Measurements from ENCODE around the gene GRK5.

GRK5 gene

DNA sequence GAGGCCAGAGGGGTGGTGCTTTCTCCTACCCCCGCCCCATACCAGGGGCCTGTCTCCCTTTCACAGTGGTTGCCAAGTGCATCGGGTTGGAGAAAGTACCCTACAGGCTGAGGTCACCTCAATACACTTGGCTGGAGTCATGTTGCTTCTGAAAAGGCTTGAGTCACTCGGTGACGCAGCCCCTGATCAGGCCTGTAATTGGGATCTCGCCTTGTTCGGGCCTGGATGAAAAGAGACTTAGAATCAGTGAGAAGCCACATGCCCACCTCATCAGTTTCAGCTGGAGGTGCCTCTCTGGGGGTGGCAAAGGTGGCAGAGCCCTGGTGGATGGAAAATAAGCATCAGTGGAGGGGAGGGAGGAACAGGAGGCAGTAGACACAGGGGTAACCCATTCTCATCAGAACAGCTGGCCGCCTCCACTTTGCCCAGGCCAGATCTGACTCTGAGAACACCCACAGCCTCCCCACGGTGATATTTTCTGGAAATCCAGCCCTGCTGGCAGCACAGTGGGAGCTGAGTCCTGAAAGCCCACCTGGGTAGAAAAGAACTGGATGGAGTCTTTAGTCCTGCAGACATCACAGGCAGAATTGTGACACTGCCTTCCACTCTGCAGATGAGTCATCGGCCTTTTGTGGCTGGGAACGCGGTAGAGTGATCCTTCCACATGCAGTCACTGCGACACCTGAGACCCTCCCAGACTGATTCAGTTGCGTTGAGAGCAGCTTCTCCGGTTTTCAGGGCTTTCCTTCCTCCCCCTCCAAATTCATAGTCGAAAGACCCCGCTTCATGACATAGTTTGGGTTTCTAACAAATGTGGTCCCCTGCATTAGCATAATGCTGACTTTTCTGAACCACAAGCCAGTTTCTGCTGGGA, 108.0 kb downstream of the GRK5 start:
- Histone ChIP-seq H3K27me3 (replicated peaks; ENCODE audit: insufficient read depth, low read length) (no peaks in the 10 kb centered on the region), H3K9me3 (replicated peaks; ENCODE audit: insufficient read depth, low read length) (no peaks in the 10 kb centered on the region), H3K9me2 (replicated peaks; ENCODE audit: insufficient read depth, low read length) (no peaks in the 10 kb centered on the region), H2AFZ (ENCODE audit: low read length) (no peak overlapping the region), H3K9ac (ENCODE audit: low read length) (no peak overlapping the region), H3K36me3 (replicated peaks; ENCODE audit: insufficient read depth, low read length) (peaks cover 3% of the 10 kb centered on the region; the same call in 1 of the 2 replicates), H3F3A (ENCODE audit: insufficient read depth, low read length) (0 out of 2 replicates have a peak, but pooled peaks cover 8% of the 10 kb centered on the region), H3K4me3 (ENCODE audit: low read length) (no peak overlapping the region), H3K4me2 (ENCODE audit: low read depth, low read length) (no peak overlapping the region), H3K4me1 (ENCODE audit: low read length) (peaks cover 22% of the 10 kb centered on the region), H3K27ac (ENCODE audit: low read length) (no peak overlapping the region), H3K79me2 (ENCODE audit: low read length) (peaks cover 100% of the 10 kb centered on the region), H4K20me1 (ENCODE audit: insufficient read depth, low read length) (peaks cover 53% of the 10 kb centered on the region)
- no peak for DNase-seq
- TF ChIP-seq, protein P1, sequence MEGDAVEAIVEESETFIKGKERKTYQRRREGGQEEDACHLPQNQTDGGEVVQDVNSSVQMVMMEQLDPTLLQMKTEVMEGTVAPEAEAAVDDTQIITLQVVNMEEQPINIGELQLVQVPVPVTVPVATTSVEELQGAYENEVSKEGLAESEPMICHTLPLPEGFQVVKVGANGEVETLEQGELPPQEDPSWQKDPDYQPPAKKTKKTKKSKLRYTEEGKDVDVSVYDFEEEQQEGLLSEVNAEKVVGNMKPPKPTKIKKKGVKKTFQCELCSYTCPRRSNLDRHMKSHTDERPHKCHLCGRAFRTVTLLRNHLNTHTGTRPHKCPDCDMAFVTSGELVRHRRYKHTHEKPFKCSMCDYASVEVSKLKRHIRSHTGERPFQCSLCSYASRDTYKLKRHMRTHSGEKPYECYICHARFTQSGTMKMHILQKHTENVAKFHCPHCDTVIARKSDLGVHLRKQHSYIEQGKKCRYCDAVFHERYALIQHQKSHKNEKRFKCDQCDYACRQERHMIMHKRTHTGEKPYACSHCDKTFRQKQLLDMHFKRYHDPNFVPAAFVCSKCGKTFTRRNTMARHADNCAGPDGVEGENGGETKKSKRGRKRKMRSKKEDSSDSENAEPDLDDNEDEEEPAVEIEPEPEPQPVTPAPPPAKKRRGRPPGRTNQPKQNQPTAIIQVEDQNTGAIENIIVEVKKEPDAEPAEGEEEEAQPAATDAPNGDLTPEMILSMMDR (IDR thresholded peaks at IDR 0.05; ENCODE audit: low read length) = no peak
- TF ChIP-seq EZH2 (optimal IDR thresholded peaks at IDR 0.05; ENCODE audit: low read depth, low read length) (no peak), EZH2phosphoT487 (IDR thresholded peaks at IDR 0.05; ENCODE audit: low read length) (no peak)

DNA sequence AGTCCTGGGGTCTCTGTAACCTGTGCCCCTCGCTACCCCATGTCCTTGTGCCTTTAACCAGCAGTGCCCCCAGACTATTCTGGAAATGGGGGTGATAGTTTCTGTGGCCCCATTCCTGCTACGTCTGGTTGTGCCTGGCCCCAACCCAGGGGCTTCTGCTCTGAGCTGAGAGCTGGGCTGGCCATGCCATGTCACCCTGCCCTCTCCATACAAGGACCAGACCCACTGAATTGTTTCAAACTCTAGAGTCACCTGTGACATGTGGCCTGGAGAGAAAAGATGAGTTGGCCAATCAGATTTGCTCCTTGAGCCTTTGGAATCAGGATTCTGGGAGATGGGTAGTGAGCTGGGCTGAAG, 108.6 kb downstream of the GRK5 start:
- no peak overlapping the region for H3K4me2 ChIP-seq (ENCODE audit: low read depth, low read length)
- DNase-seq = no peak
- peaks cover 57% of the 10 kb centered on the region for H4K20me1 ChIP-seq (ENCODE audit: insufficient read depth, low read length)
- H3K4me3 ChIP-seq (ENCODE audit: low read length) = no peak overlapping the region
- H3K9me3 ChIP-seq (replicated peaks; ENCODE audit: insufficient read depth, low read length) = no peaks in the 10 kb centered on the region
- H3K27me3 ChIP-seq (replicated peaks; ENCODE audit: insufficient read depth, low read length) = no peaks in the 10 kb centered on the region
- no peak overlapping the region for H2AFZ ChIP-seq (ENCODE audit: low read length)
- peaks cover 100% of the 10 kb centered on the region for H3K79me2 ChIP-seq (ENCODE audit: low read length)
- peaks cover 3% of the 10 kb centered on the region; the same call in 1 of the 2 replicates for H3K36me3 ChIP-seq (replicated peaks; ENCODE audit: insufficient read depth, low read length)
- TF ChIP-seq, protein P1 (IDR thresholded peaks at IDR 0.05; ENCODE audit: low read length) = no peak
- TF ChIP-seq EZH2 (optimal IDR thresholded peaks at IDR 0.05; ENCODE audit: low read depth, low read length) = no peak
- no peak for TF ChIP-seq EZH2phosphoT487 (IDR thresholded peaks at IDR 0.05; ENCODE audit: low read length)
- H3K9ac ChIP-seq (ENCODE audit: low read length) = no peak overlapping the region
- H3K4me1 ChIP-seq (ENCODE audit: low read length) = peaks cover 22% of the 10 kb centered on the region
- H3K27ac ChIP-seq (ENCODE audit: low read length) = no peak overlapping the region
- no peaks in the 10 kb centered on the region for H3K9me2 ChIP-seq (replicated peaks; ENCODE audit: insufficient read depth, low read length)
- H3F3A ChIP-seq (ENCODE audit: insufficient read depth, low read length) = 0 out of 2 replicates have a peak, but pooled peaks cover 8% of the 10 kb centered on the region

DNA sequence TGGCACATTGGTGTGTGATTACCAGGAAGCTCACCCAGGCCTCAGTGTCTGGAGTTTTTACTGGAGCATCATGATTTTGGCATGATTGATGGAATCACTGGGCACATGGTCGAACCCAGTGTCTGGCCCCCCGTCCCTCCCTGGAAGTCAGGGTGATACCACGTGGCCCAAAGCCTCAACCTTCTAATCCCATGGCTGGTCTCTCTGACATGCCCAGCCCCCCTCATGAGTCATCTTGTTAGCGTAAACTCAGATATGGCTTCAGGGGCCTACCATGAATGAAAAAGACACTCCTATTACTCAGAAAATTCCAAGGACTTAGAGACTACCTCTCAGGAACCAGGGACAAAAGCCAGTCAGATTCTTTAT, 109.3 kb downstream of the GRK5 start:
- Histone ChIP-seq H3K27me3 (replicated peaks; ENCODE audit: insufficient read depth, low read length) (no peaks in the 10 kb centered on the region), H3K4me2 (ENCODE audit: low read depth, low read length) (no peak overlapping the region), H3K4me3 (ENCODE audit: low read length) (no peak overlapping the region), H3K36me3 (replicated peaks; ENCODE audit: insufficient read depth, low read length) (peaks cover 3% of the 10 kb centered on the region; the same call in 1 of the 2 replicates), H3F3A (ENCODE audit: insufficient read depth, low read length) (0 out of 2 replicates have a peak, but pooled peaks cover 8% of the 10 kb centered on the region), H3K79me2 (ENCODE audit: low read length) (peaks cover 100% of the 10 kb centered on the region), H4K20me1 (ENCODE audit: insufficient read depth, low read length) (peaks cover 64% of the 10 kb centered on the region), H3K9me3 (replicated peaks; ENCODE audit: insufficient read depth, low read length) (no peaks in the 10 kb centered on the region), H3K9ac (ENCODE audit: low read length) (no peak overlapping the region), H2AFZ (ENCODE audit: low read length) (no peak overlapping the region), H3K4me1 (ENCODE audit: low read length) (peaks cover 22% of the 10 kb centered on the region), H3K9me2 (replicated peaks; ENCODE audit: insufficient read depth, low read length) (no peaks in the 10 kb centered on the region), H3K27ac (ENCODE audit: low read length) (no peak overlapping the region)
- no peak for TF ChIP-seq EZH2phosphoT487 (IDR thresholded peaks at IDR 0.05; ENCODE audit: low read length)
- TF ChIP-seq, protein P1 (IDR thresholded peaks at IDR 0.05; ENCODE audit: low read length) = no peak
- TF ChIP-seq EZH2 (optimal IDR thresholded peaks at IDR 0.05; ENCODE audit: low read depth, low read length) = no peak
- DNase-seq = no peak

Measured in MM.1S (cell line).